Thoracic aorta (tissue), 2 donors: Measurements from ENCODE around the gene KIF7. TPM values are rescaled to one million over a fixed set of nuclear protein-coding genes. Genes with fewer than 3 reads are reported as not detected.

Experiments used
- ATAC-seq: fragments of 150-250 bp; one replicate; pipeline ENCODE4 v1.8.0; 2017; ENCODE audit warnings: low read depth; ENCODE audit not compliant: insufficient number of reproducible peaks, low FRiP score
- DNase-seq: peaks from one replicate; pipeline ENCODE4 v3.0.0-alpha.2; 2020; ENCODE audit warnings: low spot score
- H3K27ac ChIP-seq, 2 donors: fragments of 200-600 bp; sonication (generic); 1 replicate in 1 of 2; 2 replicates in 1 of 2; pipeline ENCODE4 v1.5.1; 2016; ENCODE audit warnings: mild to moderate bottlenecking in 2 of 2, moderate library complexity in 2 of 2
- H3K27me3 ChIP-seq: fragments of 200-600 bp; sonication (generic); replicated peaks from 2 replicates; pipeline ENCODE4 v1.6.0; 2016; ENCODE audit warnings: mild to moderate bottlenecking; ENCODE audit not compliant: insufficient read depth
- H3K36me3 ChIP-seq: fragments of 200-600 bp; sonication (generic); one replicate; pipeline ENCODE4 v1.5.1; 2016
- H3K4me1 ChIP-seq, 2 donors: fragments of 200-600 bp; sonication (generic); 1 replicate in 1 of 2; 2 replicates in 1 of 2; pipeline versions ENCODE4 v1.5.1 to v1.6.0; 2016; ENCODE audit warnings: low read depth in 2 of 2, mild to moderate bottlenecking in 1 of 2; ENCODE audit not compliant: control insufficient read depth in 1 of 2
- H3K4me3 ChIP-seq: fragments of 200-600 bp; sonication (generic); 2 replicates; pipeline ENCODE4 v1.5.1; 2016; ENCODE audit warnings: mild to moderate bottlenecking
- H3K9me3 ChIP-seq: fragments of 200-600 bp; sonication (generic); 2 replicates; pipeline ENCODE4 v1.5.1; 2016
- CTCF ChIP-seq: fragments of 200-600 bp; sonication (generic); IDR thresholded peaks from one replicate; pipeline ENCODE4 v1.5.1; 2019; ENCODE audit warnings: antibody characterized with exemption
- total RNA-seq, 2 donors: library from RNA; depleted of rRNA; stranded (reverse); fragments of >200 nt; gene quantifications; one replicate each; pipeline versions ENCODE4 v1.1.0 to v1.2.3, GENCODE V29; 2016

KIF7 gene
- total RNA-seq = 10 to 100 TPM; 26.4 to 28.4 TPM

- Histone ChIP-seq H3K9me3 (no peaks in the 10 kb centered on the region), H3K4me1 (peaks cover 5 to 17% of the 10 kb centered on the region in 2 donors), H3K36me3 (no peaks in the 10 kb centered on the region), H3K4me3 (peak within 1 kb of the TSS; percentile 80), H3K27me3 (no peaks in the 10 kb centered on the region), H3K27ac (peak within 1 kb of the TSS; percentile 69)
- TF ChIP-seq CTCF = no peak
- no peak for ATAC-seq
- no peak for DNase-seq
Measured at GRCh38 chr15:89654847-89655805, at the start of gene KIF7. Gene KIF7, minus strand, starts transcription at chr15:89655467. Its CDS starts 2,537 bp downstream, at chr15:89652930.

- ATAC-seq (peak; percentile 43), DNase-seq (no peak)
- no peak for TF ChIP-seq CTCF
- Histone ChIP-seq H3K27me3 (no peaks in the 10 kb centered on the region), H3K27ac (peak overlapping the region in 1 of 2 donors; percentile 15), H3K4me3 (no peak overlapping the region), H3K4me1 (peaks cover 15 to 22% of the 10 kb centered on the region in 2 donors), H3K36me3 (no peaks in the 10 kb centered on the region), H3K9me3 (no peaks in the 10 kb centered on the region)
Measured at GRCh38 chr15:89704411-89704810, 49.1 kb upstream of the KIF7 start.

- DNase-seq (no peak), ATAC-seq (no peak)
Measured at GRCh38 chr15:89695198-89695597, 39.9 kb upstream of the KIF7 start.

GRCh38 chr15:89693696-89694095 lies 38.4 kb upstream of the KIF7 start:
- H3K4me1 ChIP-seq = peaks cover 6 to 19% of the 10 kb centered on the region in 2 donors
- TF ChIP-seq CTCF = no peak
- H3K36me3 ChIP-seq = no peaks in the 10 kb centered on the region
- H3K9me3 ChIP-seq = no peaks in the 10 kb centered on the region
- H3K27ac ChIP-seq = no peak overlapping the region
- ATAC-seq (no peak), DNase-seq (no peak)
- H3K27me3 ChIP-seq = no peaks in the 10 kb centered on the region
- H3K4me3 ChIP-seq = no peak overlapping the region

More at GRCh38 chr15:89695198-89695597, 39.9 kb upstream of the KIF7 start:
- Histone ChIP-seq H3K9me3 (no peaks in the 10 kb centered on the region), H3K27ac (no peak overlapping the region), H3K27me3 (no peaks in the 10 kb centered on the region), H3K36me3 (no peaks in the 10 kb centered on the region), H3K4me3 (no peak overlapping the region), H3K4me1 (peaks cover 0 to 4% of the 10 kb centered on the region in 2 donors)
- TF ChIP-seq CTCF = no peak

GRCh38 chr15:89693091-89693490 lies 37.8 kb upstream of the KIF7 start:
- Histone ChIP-seq H3K9me3 (no peaks in the 10 kb centered on the region), H3K27ac (no peak overlapping the region), H3K36me3 (no peaks in the 10 kb centered on the region), H3K27me3 (no peaks in the 10 kb centered on the region), H3K4me3 (no peak overlapping the region), H3K4me1 (peaks cover 6 to 22% of the 10 kb centered on the region in 2 donors)
- DNase-seq (no peak), ATAC-seq (no peak)
- no peak for TF ChIP-seq CTCF
